HepG2 (cell line): ENCODE data around the gene LYPD6. TPM values are rescaled to one million over a fixed set of nuclear protein-coding genes. Genes with fewer than 3 reads are reported as not detected.
A peak's percentile ranks its signal among the peaks of the same experiment; 100 is the strongest.

Experiments
- CTCF ChIP-seq: sonication (generic); formaldehyde crosslinking; IDR thresholded peaks from 2 replicates; pipeline ENCODE4 v1.5.0; 2020; ENCODE audit warnings: mild to moderate bottlenecking, missing genetic modification reagents, moderate library complexity
- DZIP1 ChIP-seq: sonication (generic); formaldehyde crosslinking; IDR thresholded peaks from 2 replicates; pipeline ENCODE4 v1.5.0; 2020; ENCODE audit warnings: mild to moderate bottlenecking, missing genetic modification reagents
- EP300 ChIP-seq, 3 experiments: sonication (generic) in 1 of 3; formaldehyde crosslinking in 1 of 3; IDR thresholded peaks; 2 replicates each; pipeline versions ENCODE4 v1.5.1 to v1.6.1; 2011 to 2020; ENCODE audit warnings: low read depth in 2 of 3, low read length in 2 of 3, borderline replicate concordance in 1 of 3, improper control_type of control experiment in 1 of 3, mild to moderate bottlenecking in 1 of 3, missing genetic modification reagents in 1 of 3, moderate library complexity in 1 of 3
- EZH2 ChIP-seq: conservative IDR thresholded peaks from 2 replicates; pipeline ENCODE4 v1.6.1; 2012; ENCODE audit warnings: mild to moderate bottlenecking, low read depth, low read length, moderate library complexity
- FLYWCH1 ChIP-seq: sonication (generic); formaldehyde crosslinking; IDR thresholded peaks from 2 replicates; pipeline ENCODE4 v1.8.1; 2023; ENCODE audit warnings: mild to moderate bottlenecking, missing genetic modification reagents
- IKZF5 ChIP-seq: IDR thresholded peaks from 2 replicates; pipeline ENCODE4 v1.6.1; 2018; ENCODE audit warnings: missing genetic modification reagents, mild to moderate bottlenecking, missing compliant biosample characterization
- NCOR1 ChIP-seq: fragments of 200-600 bp; sonication (generic); IDR thresholded peaks from 2 replicates; pipeline ENCODE4 v1.7.0; 2017; ENCODE audit warnings: antibody characterized with exemption, low read length, borderline replicate concordance
- NFATC3 ChIP-seq: sonication (generic); formaldehyde crosslinking; IDR thresholded peaks from 2 replicates; pipeline ENCODE4 v1.5.1; 2020; ENCODE audit warnings: mild to moderate bottlenecking, missing genetic modification reagents
- POLR2A ChIP-seq, 2 experiments: IDR thresholded peaks; 2 replicates each; pipeline ENCODE4 v1.6.1; 2011; ENCODE audit warnings: low read depth in 2 of 2, low read length in 2 of 2, mild to moderate bottlenecking in 1 of 2, moderate library complexity in 1 of 2; ENCODE audit not compliant: insufficient read depth in 1 of 2
- REPIN1 ChIP-seq: sonication (generic); formaldehyde crosslinking; IDR thresholded peaks from 2 replicates; pipeline ENCODE4 v1.8.0; 2022; ENCODE audit warnings: missing genetic modification reagents, low read depth, mild to moderate bottlenecking, borderline replicate concordance
- REXO4 ChIP-seq: sonication (generic); formaldehyde crosslinking; IDR thresholded peaks from 2 replicates; pipeline ENCODE4 v1.8.0; 2022; ENCODE audit warnings: missing genetic modification reagents, mild to moderate bottlenecking, borderline replicate concordance
- SMAD9 ChIP-seq: sonication (generic); formaldehyde crosslinking; IDR thresholded peaks from 2 replicates; pipeline ENCODE4 v1.5.1; 2020; ENCODE audit warnings: mild to moderate bottlenecking, missing genetic modification reagents
- SNAI1 ChIP-seq: sonication (generic); formaldehyde crosslinking; IDR thresholded peaks from 2 replicates; pipeline ENCODE4 v1.5.0; 2020; ENCODE audit warnings: mild to moderate bottlenecking, missing genetic modification reagents, borderline replicate concordance
- ZFP62 ChIP-seq: sonication (generic); formaldehyde crosslinking; IDR thresholded peaks from 2 replicates; pipeline ENCODE4 v1.4.0; 2020; ENCODE audit warnings: missing genetic modification reagents
- ZMAT5 ChIP-seq: sonication (generic); formaldehyde crosslinking; IDR thresholded peaks from 2 replicates; pipeline ENCODE4 v1.5.0; 2020; ENCODE audit warnings: mild to moderate bottlenecking, low read depth, missing genetic modification reagents, borderline replicate concordance
- ZMYM2 ChIP-seq: sonication (generic); formaldehyde crosslinking; IDR thresholded peaks from 2 replicates; pipeline ENCODE4 v1.8.0; 2022; ENCODE audit warnings: mild to moderate bottlenecking, missing genetic modification reagents
- ZNF263 ChIP-seq: sonication (generic); formaldehyde crosslinking; IDR thresholded peaks from 2 replicates; pipeline ENCODE4 v1.4.0; 2020; ENCODE audit warnings: missing genetic modification reagents
- ZNF512 ChIP-seq: sonication (generic); formaldehyde crosslinking; IDR thresholded peaks from 2 replicates; pipeline ENCODE4 v1.4.0; 2020; ENCODE audit warnings: mild to moderate bottlenecking, missing genetic modification reagents
- ZNF776 ChIP-seq: sonication (generic); formaldehyde crosslinking; IDR thresholded peaks from 2 replicates; pipeline ENCODE4 v1.4.0; 2020; ENCODE audit warnings: mild to moderate bottlenecking, missing genetic modification reagents
- ZNF781 ChIP-seq: sonication (generic); formaldehyde crosslinking; IDR thresholded peaks from 2 replicates; pipeline ENCODE4 v1.5.1; 2020; ENCODE audit warnings: borderline replicate concordance, mild to moderate bottlenecking, missing genetic modification reagents; ENCODE audit errors: not compliant biosample characterization
- polyA plus RNA-seq, 8 experiments: library from polyadenylated mRNA; depleted of rRNA in 3 of 8; stranded (reverse) in 7 of 8; unstranded in 1 of 8; fragments of >200 nt; fragmentation: Illumina TruSeq in 4 of 8; extraction: Trizol in 4 of 8; gene quantifications; 2 replicates each; pipeline versions ENCODE4 v1.2.1 to v1.2.3, GENCODE V29; 2011 to 2016; ENCODE audit warnings: low read depth in 4 of 8, missing spikeins in 1 of 8, mixed read lengths in 1 of 8; ENCODE audit not compliant: insufficient read depth in 1 of 8
- total RNA-seq, 5 experiments: library from RNA; depleted of rRNA; stranded (reverse); fragments of >200 nt; fragmentation: Illumina TruSeq; extraction: Trizol; gene quantifications; 2 replicates each; pipeline ENCODE4 v1.2.3, GENCODE V29; 2016; ENCODE audit warnings: low read depth in 1 of 5

LYPD6 gene
- total and polyA plus RNA-seq, 2 of the 13 experiments (the other 11 are each of a cell fraction or from before 2014, with no cell fraction given), result 0.01 to 0.07 TPM

GRCh38 chr2:149330127-149331022 lies at the start of gene LYPD6 (continued):
- no peak for TF ChIP-seq ZNF512 (CRISPR knock-in tag)
- TF ChIP-seq ZMYM2 (CRISPR knock-in tag), result no peak
- TF ChIP-seq ZMAT5, result no peak
- no peak for TF ChIP-seq EZH2
- TF ChIP-seq IKZF5 (CRISPR knock-in tag), result no peak
- no peak for TF ChIP-seq POLR2A (IDR thresholded peaks at IDR 0.05; ENCODE audit: insufficient read depth in 1 of 2, low read depth in 2 of 2, low read length in 2 of 2)
- TF ChIP-seq ZNF263, result no peak
- no peak for TF ChIP-seq REPIN1
- TF ChIP-seq NFATC3, result no peak; the same call in 1 of the 2 replicates
- no peak for TF ChIP-seq EP300 (IDR thresholded peaks at IDR 0.05; ENCODE audit: low read depth in 2 of 2, low read length in 2 of 2)
- TF ChIP-seq EP300 (CRISPR knock-in tag; IDR thresholded peaks at IDR 0.05; ENCODE audit: borderline replicate concordance), result no peak
- TF ChIP-seq REXO4 (CRISPR knock-in tag), result no peak
- no peak for TF ChIP-seq FLYWCH1 (CRISPR knock-in tag)
- TF ChIP-seq DZIP1 (CRISPR knock-in tag), result 0 out of 2 replicates have a peak, but pooled peaks have one; percentile 5
- no peak for TF ChIP-seq SNAI1 (CRISPR knock-in tag)
- TF ChIP-seq NCOR1, result no peak
- no peak for TF ChIP-seq ZNF781 (CRISPR knock-in tag)
- TF ChIP-seq ZFP62, result no peak
- no peak for TF ChIP-seq ZNF776 (CRISPR knock-in tag)
- TF ChIP-seq CTCF (CRISPR knock-in tag), result no peak
- TF ChIP-seq SMAD9, result no peak
